Mesangial cell (primary cell): ENCODE measurements around the gene PIKFYVE. TPM values are rescaled to one million over a fixed set of nuclear protein-coding genes. Genes with fewer than 3 reads are reported as not detected.

Source experiments
- total RNA-seq: library from RNA; depleted of rRNA; stranded (reverse); fragments of >200 nt; gene quantifications from 2 replicates; pipeline ENCODE4 v1.2.3, GENCODE V29; 2015

Gene PIKFYVE
- 9.3 and 17.5 TPM in 2 replicates for total RNA-seq

DNA sequence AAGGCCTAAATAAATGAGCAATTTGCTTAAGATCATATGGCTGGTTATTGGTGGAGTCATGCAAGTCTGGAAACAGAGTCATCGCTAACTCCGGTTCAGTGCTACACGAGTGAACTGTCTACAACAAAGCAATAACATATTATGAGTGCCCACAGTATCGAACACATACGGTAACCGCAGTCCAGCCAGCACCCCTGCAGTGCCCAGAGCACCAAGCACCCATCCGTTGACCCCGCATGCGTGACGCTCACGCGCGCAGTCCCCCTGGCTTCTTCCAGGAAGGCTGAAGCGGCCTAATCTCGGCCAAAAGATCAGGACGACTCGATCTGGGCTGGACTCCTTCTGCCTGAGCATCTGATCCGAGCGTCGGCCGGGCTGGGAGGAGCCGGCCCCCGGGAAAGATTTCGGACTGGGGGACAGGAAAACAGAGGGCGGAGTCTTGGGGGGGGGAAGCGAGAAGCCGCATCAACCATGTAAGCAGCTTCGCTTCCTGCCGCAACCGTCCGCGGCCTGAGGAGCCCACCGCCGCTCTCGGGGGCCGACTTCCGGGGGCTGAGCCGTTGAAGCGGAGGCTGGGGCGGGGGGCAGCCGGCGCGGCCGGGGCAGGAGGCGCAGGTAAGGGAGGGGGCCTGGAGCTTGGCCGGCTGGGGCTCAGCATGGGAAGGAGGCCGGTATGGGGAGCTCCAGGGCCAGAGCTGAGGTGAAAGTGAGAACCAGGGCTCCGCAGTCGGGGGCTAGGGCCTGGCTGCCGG, at the start of gene PIKFYVE:
TSS of gene PIKFYVE (plus strand) at position 455 of the 752 bp plus-strand sequence. CDS start 5,265 bp downstream, outside the sequence.

DNA sequence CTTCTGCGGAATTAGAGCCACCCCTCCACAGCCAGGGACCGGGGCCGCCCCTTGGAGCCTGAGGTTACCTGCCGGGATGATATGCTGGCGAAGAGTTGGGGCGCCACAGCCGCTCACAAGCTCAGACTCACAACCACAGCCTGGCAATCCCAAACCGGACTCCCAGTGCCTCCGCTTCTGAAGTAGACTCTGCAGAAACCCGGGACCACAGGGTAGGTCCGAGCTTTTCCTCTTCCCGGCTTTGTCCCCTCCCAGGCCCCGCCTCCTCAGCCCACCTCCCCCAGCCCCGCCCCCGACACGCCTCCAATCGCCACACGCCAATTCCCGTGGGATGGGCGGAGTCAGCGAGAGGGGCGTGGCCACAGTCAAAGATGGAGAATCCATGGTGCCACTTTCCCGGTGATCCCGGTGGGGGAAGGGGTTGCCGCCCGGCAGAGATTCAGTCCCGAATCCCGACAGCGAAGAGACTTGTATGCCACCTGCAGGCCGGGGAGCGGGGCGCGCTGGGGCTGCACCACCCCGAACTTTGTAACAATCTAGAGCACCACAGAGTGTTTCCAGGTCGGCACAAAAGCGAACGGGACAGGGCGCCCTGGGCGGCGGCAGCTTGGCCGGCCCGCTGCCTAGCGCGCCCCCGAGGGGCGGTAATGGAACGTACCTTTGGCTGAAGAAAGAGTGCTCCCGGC, 11.0 kb upstream of the PIKFYVE start, which contains the start of gene IDH1:
TSS of gene IDH1 (minus strand) at position 201 of the 686 bp plus-strand sequence. CDS start 3,520 bp downstream, outside the sequence.

GRCh38 chr2:208406474-208407451, 140.7 kb downstream of the PIKFYVE start, which contains the start of gene PTH2R:
Gene PTH2R (plus strand): TSS chr2:208406792. CDS start chr2:208407044, 252 bp downstream.

Other genes starting within 250 kb of the PIKFYVE start
- gene PLEKHM3, start 240.7 kb upstream of the PIKFYVE start, total RNA-seq = 3.7 and 11.8 TPM in 2 replicates
- not detected in 2 replicates for gene CRYGD, start 141.7 kb upstream of the PIKFYVE start, total RNA-seq
- gene CRYGC, start 136.4 kb upstream of the PIKFYVE start, total RNA-seq = not detected in 2 replicates
- gene CRYGB, start 120.1 kb upstream of the PIKFYVE start, total RNA-seq = not detected in 2 replicates
- gene CRYGA, start 102.7 kb upstream of the PIKFYVE start, total RNA-seq = not detected in 2 replicates
- gene C2orf80, start 76.2 kb upstream of the PIKFYVE start, total RNA-seq = not detected in 2 replicates
- gene IDH1, start 11.2 kb upstream of the PIKFYVE start, total RNA-seq = 52.2 and 63.2 TPM in 2 replicates
- gene PTH2R, start 140.5 kb downstream of the PIKFYVE start, total RNA-seq = 2.3 TPM in 1 of 2 replicates, not detected in the other